GM12891 (cell line): ENCODE measurements around the gene DLG3.

Source experiments
- POLR2A ChIP-seq: IDR thresholded peaks from 2 replicates; pipeline ENCODE4 v1.6.1; 2011; ENCODE audit warnings: low read depth, low read length, control low read depth
- POLR2AphosphoS5 ChIP-seq: IDR thresholded peaks from 2 replicates; pipeline ENCODE4 v1.6.1; 2011; ENCODE audit warnings: low read depth, low read length, control low read depth

- no peak for TF ChIP-seq POLR2AphosphoS5
- no peak for TF ChIP-seq POLR2A
Measured at GRCh38 chrX:70432936-70433847, 11.4 kb upstream of the DLG3 start.
